ENCODE data around the gene PRXL2B. TPM values are rescaled to one million over a fixed set of nuclear protein-coding genes. Genes with fewer than 3 reads are reported as not detected.
A peak's percentile ranks its signal among the peaks of the same experiment; 100 is the strongest.

Gene PRXL2B
- total and polyA plus RNA-seq, 2 experiments from 2014 or later: 25.5 to 44.0 TPM

DNA sequence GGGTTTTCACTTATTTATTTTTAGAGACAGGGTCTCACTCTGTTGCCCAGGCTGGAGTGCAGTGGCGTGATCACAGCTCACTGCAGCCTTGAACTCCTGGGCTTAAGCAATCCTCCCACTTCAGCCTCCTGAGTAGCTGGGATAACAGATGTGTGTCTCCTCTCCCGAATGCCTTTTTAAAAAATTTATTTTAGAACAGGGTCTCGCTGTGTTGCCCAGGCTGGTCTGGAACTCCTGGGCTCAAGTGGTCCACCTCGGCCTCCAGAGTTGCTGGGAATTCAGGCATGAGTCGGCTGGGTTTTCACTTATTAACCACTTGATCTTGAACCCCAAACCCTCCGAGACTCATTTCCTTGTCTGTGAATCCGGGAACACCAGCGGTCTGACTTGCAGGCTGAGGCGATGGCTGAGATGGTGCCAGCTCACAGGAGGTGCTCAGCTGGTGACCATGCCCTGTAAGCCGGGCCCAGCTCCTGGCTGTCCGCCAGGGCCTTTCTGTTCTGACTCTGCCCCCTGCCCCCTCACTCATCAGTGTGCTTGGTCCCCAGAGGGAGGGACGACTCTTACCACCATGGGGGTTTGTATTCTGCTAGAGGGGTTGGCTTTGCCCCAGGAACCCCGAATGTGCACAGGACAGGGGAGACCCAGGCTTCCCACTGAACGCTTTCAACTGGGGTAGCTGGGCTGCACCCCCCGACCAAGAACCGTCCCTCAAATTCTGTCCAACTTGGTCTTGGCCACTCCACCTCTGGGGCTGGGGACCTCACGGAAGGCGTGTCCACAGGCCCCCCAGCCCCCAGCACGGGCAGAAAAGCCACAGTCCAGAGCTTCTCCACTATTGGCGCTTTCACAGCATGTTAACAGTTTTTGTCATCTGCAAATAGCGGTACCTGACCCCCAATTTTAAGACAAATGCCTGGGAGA lies 23.7 kb downstream of the PRXL2B start (continued):
- no peak for TF ChIP-seq STAT1 (IDR thresholded peaks at IDR 0.05; ENCODE audit: unreplicated experiment)
- TF ChIP-seq EZH2phosphoT487 (IDR thresholded peaks at IDR 0.05; ENCODE audit: unreplicated experiment): no peak
- TF ChIP-seq, protein P1, sequence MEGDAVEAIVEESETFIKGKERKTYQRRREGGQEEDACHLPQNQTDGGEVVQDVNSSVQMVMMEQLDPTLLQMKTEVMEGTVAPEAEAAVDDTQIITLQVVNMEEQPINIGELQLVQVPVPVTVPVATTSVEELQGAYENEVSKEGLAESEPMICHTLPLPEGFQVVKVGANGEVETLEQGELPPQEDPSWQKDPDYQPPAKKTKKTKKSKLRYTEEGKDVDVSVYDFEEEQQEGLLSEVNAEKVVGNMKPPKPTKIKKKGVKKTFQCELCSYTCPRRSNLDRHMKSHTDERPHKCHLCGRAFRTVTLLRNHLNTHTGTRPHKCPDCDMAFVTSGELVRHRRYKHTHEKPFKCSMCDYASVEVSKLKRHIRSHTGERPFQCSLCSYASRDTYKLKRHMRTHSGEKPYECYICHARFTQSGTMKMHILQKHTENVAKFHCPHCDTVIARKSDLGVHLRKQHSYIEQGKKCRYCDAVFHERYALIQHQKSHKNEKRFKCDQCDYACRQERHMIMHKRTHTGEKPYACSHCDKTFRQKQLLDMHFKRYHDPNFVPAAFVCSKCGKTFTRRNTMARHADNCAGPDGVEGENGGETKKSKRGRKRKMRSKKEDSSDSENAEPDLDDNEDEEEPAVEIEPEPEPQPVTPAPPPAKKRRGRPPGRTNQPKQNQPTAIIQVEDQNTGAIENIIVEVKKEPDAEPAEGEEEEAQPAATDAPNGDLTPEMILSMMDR (conservative IDR thresholded peaks at IDR 0.05; ENCODE audit: low read depth in 2 of 2): no peak
- no peak for TF ChIP-seq EZH2 (IDR thresholded peaks at IDR 0.05; ENCODE audit: low read depth, unreplicated experiment)
- TF ChIP-seq ZNF331 (CRISPR knock-in tag; IDR thresholded peaks at IDR 0.05; ENCODE audit: low read depth): no peak

DNA sequence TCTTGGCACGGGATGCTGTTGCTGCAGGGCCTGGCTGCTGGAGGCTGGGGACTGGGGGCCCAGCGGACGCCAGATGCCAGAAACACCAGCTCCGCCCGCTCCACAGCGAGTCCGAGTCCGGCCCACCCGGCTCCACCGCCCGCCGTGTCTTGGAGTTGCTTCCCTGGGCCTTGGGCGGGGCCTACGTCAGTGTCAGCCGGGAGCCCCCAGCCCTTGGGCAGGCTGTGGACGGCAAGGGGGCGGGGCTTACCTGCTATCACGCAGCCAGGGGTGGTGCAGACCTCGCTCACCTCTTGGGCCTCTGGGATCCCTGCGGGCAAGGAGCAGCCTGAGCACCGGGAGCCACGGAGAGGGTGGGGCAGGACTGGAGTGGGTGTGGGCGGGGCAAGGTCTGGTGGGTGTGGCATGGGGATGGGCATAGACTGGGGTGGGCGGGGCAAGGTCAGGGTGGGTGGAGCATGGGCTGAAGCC lies 24.5 kb downstream of the PRXL2B start:
- Histone ChIP-seq H4K20me1 (replicated peaks; ENCODE audit: insufficient read depth) (no peaks in the 10 kb centered on the region), H3F3A (replicated peaks; ENCODE audit: low read depth) (no peaks in the 10 kb centered on the region), H2AFZ (peak overlapping the region; percentile 83; the same call in 1 of the 2 replicates), H3K27ac (ENCODE audit: low read depth) (no peak overlapping the region), H3K4me2 (peak overlapping the region; percentile 72), H3K27me3 (ENCODE audit: insufficient read depth) (no peaks in the 10 kb centered on the region), H3K4me1 (ENCODE audit: insufficient read depth) (no peaks in the 10 kb centered on the region; the same call in 1 of the 2 replicates), H3K36me3 (ENCODE audit: insufficient read depth) (no peaks in the 10 kb centered on the region), H3K79me2 (replicated peaks; ENCODE audit: insufficient read depth) (no peaks in the 10 kb centered on the region), H3K9me2 (ENCODE audit: insufficient read depth) (no peaks in the 10 kb centered on the region; the same call in 1 of the 2 replicates), H3K4me3 (peak overlapping the region; percentile 46)
- peak; percentile 58; the same call in 1 of the 2 replicates for TF ChIP-seq CREB1 (CRISPR knock-in tag; IDR thresholded peaks at IDR 0.05; ENCODE audit: low read depth)
- no peak for TF ChIP-seq POLR2AphosphoS5 (IDR thresholded peaks at IDR 0.05; ENCODE audit: low read depth)
- Mint-ChIP-seq H3K4me3 (peak overlapping the region; percentile 37; the same call in 2 of the 3 replicates), H3K27me3 (ENCODE audit: insufficient read depth, low read depth, poor library complexity) (peaks cover 6% of the 10 kb centered on the region), H3K27ac (no peak overlapping the region), H3K36me3 (ENCODE audit: low read depth) (no peaks in the 10 kb centered on the region; the same call in 2 of the 3 replicates), H3K9me3 (peaks cover 20% of the 10 kb centered on the region), H3K4me1 (no peaks in the 10 kb centered on the region)
- ATAC-seq (peak; percentile 93), DNase-seq (ENCODE audit: low spot score) (peak; percentile 90)

DNA sequence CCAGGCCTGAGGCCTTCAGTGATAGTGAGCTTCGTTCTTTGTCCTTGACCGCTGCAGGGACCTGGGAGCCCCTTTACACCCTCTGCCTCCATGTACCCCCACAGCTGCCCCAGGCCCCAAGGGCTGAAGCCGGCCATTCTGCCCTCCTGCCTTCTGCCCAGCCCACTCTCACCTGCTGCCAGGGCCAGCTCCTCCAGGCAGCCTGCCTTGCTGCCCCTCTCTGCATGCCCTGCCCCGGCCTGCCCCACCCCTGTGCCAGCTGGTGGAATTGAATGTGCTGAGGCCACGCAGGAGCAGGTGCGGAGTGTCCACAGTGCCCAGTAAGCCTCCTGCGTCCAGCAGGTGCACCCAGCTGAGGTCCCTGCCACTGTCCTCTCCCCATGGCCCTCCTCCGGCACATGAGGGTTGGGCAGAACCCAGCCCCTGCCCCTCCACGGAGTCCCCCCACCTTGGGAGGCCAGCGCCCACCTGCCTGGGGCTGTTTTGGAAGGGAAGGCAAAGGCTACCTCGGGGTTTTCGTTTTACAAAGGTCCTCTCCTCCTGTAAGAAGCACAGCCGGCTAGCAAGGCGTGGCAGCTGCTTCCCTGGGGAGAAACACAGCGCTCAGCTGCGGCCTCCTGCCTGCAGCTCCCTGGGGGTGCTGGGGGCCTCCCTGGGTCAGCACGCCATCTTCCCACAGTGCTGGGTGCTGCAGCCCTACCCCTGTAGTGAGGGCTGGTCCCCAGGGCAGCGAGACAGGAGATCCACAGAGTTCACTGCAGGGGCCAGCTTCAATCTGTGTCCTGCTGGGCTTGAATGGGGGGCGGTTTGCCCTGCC lies 25.3 kb downstream of the PRXL2B start:
- H3K27ac Mint-ChIP-seq: no peak overlapping the region
- Histone ChIP-seq H2AFZ (no peak overlapping the region), H3K36me3 (ENCODE audit: insufficient read depth) (no peaks in the 10 kb centered on the region), H3K27me3 (ENCODE audit: insufficient read depth) (no peaks in the 10 kb centered on the region), H3K4me2 (no peak overlapping the region), H3K4me3 (peak overlapping the region; percentile 46; the same call in 1 of the 2 replicates), H3K79me2 (replicated peaks; ENCODE audit: insufficient read depth) (no peaks in the 10 kb centered on the region), H3K27ac (ENCODE audit: low read depth) (no peak overlapping the region), H3K4me1 (ENCODE audit: insufficient read depth) (no peaks in the 10 kb centered on the region; the same call in 1 of the 2 replicates), H4K20me1 (replicated peaks; ENCODE audit: insufficient read depth) (no peaks in the 10 kb centered on the region), H3F3A (replicated peaks; ENCODE audit: low read depth) (no peaks in the 10 kb centered on the region), H3K9me2 (ENCODE audit: insufficient read depth) (no peaks in the 10 kb centered on the region; the same call in 1 of the 2 replicates)
- H3K4me3 Mint-ChIP-seq: peak overlapping the region; percentile 37; the same call in 1 of the 3 replicates
- peaks cover 9% of the 10 kb centered on the region for H3K27me3 Mint-ChIP-seq (ENCODE audit: insufficient read depth, low read depth, poor library complexity)
- H3K9me3 Mint-ChIP-seq: peaks cover 27% of the 10 kb centered on the region
- no peaks in the 10 kb centered on the region for H3K4me1 Mint-ChIP-seq
- DNase-seq (ENCODE audit: low spot score) (no peak), ATAC-seq (peak; percentile 14; the same call in 2 of the 3 replicates)
- peaks cover 4% of the 10 kb centered on the region; the same call in 1 of the 3 replicates for H3K36me3 Mint-ChIP-seq (ENCODE audit: low read depth)
- TF ChIP-seq, protein P2, sequence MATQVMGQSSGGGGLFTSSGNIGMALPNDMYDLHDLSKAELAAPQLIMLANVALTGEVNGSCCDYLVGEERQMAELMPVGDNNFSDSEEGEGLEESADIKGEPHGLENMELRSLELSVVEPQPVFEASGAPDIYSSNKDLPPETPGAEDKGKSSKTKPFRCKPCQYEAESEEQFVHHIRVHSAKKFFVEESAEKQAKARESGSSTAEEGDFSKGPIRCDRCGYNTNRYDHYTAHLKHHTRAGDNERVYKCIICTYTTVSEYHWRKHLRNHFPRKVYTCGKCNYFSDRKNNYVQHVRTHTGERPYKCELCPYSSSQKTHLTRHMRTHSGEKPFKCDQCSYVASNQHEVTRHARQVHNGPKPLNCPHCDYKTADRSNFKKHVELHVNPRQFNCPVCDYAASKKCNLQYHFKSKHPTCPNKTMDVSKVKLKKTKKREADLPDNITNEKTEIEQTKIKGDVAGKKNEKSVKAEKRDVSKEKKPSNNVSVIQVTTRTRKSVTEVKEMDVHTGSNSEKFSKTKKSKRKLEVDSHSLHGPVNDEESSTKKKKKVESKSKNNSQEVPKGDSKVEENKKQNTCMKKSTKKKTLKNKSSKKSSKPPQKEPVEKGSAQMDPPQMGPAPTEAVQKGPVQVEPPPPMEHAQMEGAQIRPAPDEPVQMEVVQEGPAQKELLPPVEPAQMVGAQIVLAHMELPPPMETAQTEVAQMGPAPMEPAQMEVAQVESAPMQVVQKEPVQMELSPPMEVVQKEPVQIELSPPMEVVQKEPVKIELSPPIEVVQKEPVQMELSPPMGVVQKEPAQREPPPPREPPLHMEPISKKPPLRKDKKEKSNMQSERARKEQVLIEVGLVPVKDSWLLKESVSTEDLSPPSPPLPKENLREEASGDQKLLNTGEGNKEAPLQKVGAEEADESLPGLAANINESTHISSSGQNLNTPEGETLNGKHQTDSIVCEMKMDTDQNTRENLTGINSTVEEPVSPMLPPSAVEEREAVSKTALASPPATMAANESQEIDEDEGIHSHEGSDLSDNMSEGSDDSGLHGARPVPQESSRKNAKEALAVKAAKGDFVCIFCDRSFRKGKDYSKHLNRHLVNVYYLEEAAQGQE (IDR thresholded peaks at IDR 0.05; ENCODE audit: unreplicated experiment): no peak
- TF ChIP-seq, protein P3, sequence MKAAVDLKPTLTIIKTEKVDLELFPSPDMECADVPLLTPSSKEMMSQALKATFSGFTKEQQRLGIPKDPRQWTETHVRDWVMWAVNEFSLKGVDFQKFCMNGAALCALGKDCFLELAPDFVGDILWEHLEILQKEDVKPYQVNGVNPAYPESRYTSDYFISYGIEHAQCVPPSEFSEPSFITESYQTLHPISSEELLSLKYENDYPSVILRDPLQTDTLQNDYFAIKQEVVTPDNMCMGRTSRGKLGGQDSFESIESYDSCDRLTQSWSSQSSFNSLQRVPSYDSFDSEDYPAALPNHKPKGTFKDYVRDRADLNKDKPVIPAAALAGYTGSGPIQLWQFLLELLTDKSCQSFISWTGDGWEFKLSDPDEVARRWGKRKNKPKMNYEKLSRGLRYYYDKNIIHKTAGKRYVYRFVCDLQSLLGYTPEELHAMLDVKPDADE (IDR thresholded peaks at IDR 0.05): no peak
- no peak for TF ChIP-seq POLR2AphosphoS5 (IDR thresholded peaks at IDR 0.05; ENCODE audit: low read depth)
- no peak for TF ChIP-seq CREB1 (CRISPR knock-in tag; IDR thresholded peaks at IDR 0.05; ENCODE audit: low read depth)
